HepG2 (cell line): ENCODE results near the gene HRH3. TPM values are rescaled to one million over a fixed set of nuclear protein-coding genes. Genes with fewer than 3 reads are reported as not detected.
A peak's percentile ranks its signal among the peaks of the same experiment; 100 is the strongest.

ENCODE experiments used
- ARNTL ChIP-seq: sonication (generic); formaldehyde crosslinking; IDR thresholded peaks from 2 replicates; pipeline ENCODE4 v1.4.0; 2020; ENCODE audit warnings: mild to moderate bottlenecking, missing genetic modification reagents
- BHLHE40 ChIP-seq: IDR thresholded peaks from 2 replicates; pipeline ENCODE4 v1.6.1; 2011; ENCODE audit warnings: low read length, improper control_type of control experiment
- GABPB1 ChIP-seq: IDR thresholded peaks from 2 replicates; pipeline ENCODE4 v1.6.1; 2016; ENCODE audit warnings: mild to moderate bottlenecking, missing genetic modification reagents, moderate library complexity, missing compliant biosample characterization
- HIVEP1 ChIP-seq: sonication (generic); formaldehyde crosslinking; IDR thresholded peaks from 2 replicates; pipeline ENCODE4 v1.4.0; 2020; ENCODE audit warnings: mild to moderate bottlenecking, missing genetic modification reagents
- HOXA7 ChIP-seq: sonication (generic); formaldehyde crosslinking; IDR thresholded peaks from 2 replicates; pipeline ENCODE4 v1.8.1; 2022; ENCODE audit warnings: mild to moderate bottlenecking, missing genetic modification reagents, moderate library complexity
- MXD4 ChIP-seq: IDR thresholded peaks from 2 replicates; pipeline ENCODE4 v1.6.1; 2016; ENCODE audit warnings: mild to moderate bottlenecking, missing biosample characterization, missing genetic modification reagents
- PCBP2 ChIP-seq: fragments of 200-400 bp; formaldehyde crosslinking; optimal IDR thresholded peaks from 2 replicates; pipeline ENCODE3; 2018; ENCODE audit warnings: low read length, low read depth; ENCODE audit not compliant: poor library complexity, severe bottlenecking
- RFX1 ChIP-seq: fragments of 450-650 bp; IDR thresholded peaks from 2 replicates; pipeline ENCODE4 v1.6.1; 2017
- SATB2 ChIP-seq: sonication (generic); formaldehyde crosslinking; IDR thresholded peaks from 2 replicates; pipeline ENCODE4 v1.5.0; 2020; ENCODE audit warnings: missing genetic modification reagents
- SP140L ChIP-seq: sonication (generic); formaldehyde crosslinking; IDR thresholded peaks from 2 replicates; pipeline ENCODE4 v1.4.0; 2020; ENCODE audit warnings: missing genetic modification reagents, borderline replicate concordance
- TARDBP ChIP-seq: sonication (generic); formaldehyde crosslinking; IDR thresholded peaks from 2 replicates; pipeline ENCODE4 v1.8.0; 2022; ENCODE audit warnings: mild to moderate bottlenecking, missing genetic modification reagents
- TEAD3 ChIP-seq: optimal IDR thresholded peaks from 2 replicates; pipeline ENCODE3; 2016; ENCODE audit warnings: borderline replicate concordance
- ZBTB25 ChIP-seq: IDR thresholded peaks from 2 replicates; pipeline ENCODE4 v1.6.1; 2018; ENCODE audit warnings: missing genetic modification reagents
- ZFP82 ChIP-seq: sonication (generic); formaldehyde crosslinking; IDR thresholded peaks from 2 replicates; pipeline ENCODE4 v1.5.1; 2020; ENCODE audit warnings: mild to moderate bottlenecking, missing genetic modification reagents, borderline replicate concordance
- ZFY ChIP-seq: sonication (generic); formaldehyde crosslinking; IDR thresholded peaks from 2 replicates; pipeline ENCODE4 v1.4.0; 2020; ENCODE audit warnings: missing genetic modification reagents
- ZFYVE20 ChIP-seq: sonication (generic); formaldehyde crosslinking; IDR thresholded peaks from 2 replicates; pipeline ENCODE4 v1.8.0; 2023; ENCODE audit warnings: low read depth, mild to moderate bottlenecking, moderate library complexity, missing genetic modification reagents, borderline replicate concordance
- ZMYM2 ChIP-seq: sonication (generic); formaldehyde crosslinking; IDR thresholded peaks from 2 replicates; pipeline ENCODE4 v1.8.0; 2022; ENCODE audit warnings: mild to moderate bottlenecking, missing genetic modification reagents
- ZNF546 ChIP-seq: sonication (generic); formaldehyde crosslinking; conservative IDR thresholded peaks from 2 replicates; pipeline ENCODE4 v1.8.1; 2023; ENCODE audit warnings: mild to moderate bottlenecking, missing genetic modification reagents
- ZNF616 ChIP-seq: sonication (generic); formaldehyde crosslinking; IDR thresholded peaks from 2 replicates; pipeline ENCODE4 v1.5.0; 2020; ENCODE audit warnings: low read depth, mild to moderate bottlenecking, missing genetic modification reagents
- ZUFSP ChIP-seq: sonication (generic); formaldehyde crosslinking; IDR thresholded peaks from 2 replicates; pipeline ENCODE4 v1.9.0; 2021; ENCODE audit warnings: missing genetic modification reagents, mild to moderate bottlenecking, borderline replicate concordance
- polyA plus RNA-seq, 8 experiments: library from polyadenylated mRNA; depleted of rRNA in 3 of 8; stranded (reverse) in 7 of 8; unstranded in 1 of 8; fragments of >200 nt; fragmentation: Illumina TruSeq in 4 of 8; extraction: Trizol in 4 of 8; gene quantifications; 2 replicates each; pipeline versions ENCODE4 v1.2.1 to v1.2.3, GENCODE V29; 2011 to 2016; ENCODE audit warnings: low read depth in 4 of 8, missing spikeins in 1 of 8, mixed read lengths in 1 of 8; ENCODE audit not compliant: insufficient read depth in 1 of 8
- total RNA-seq, 5 experiments: library from RNA; depleted of rRNA; stranded (reverse); fragments of >200 nt; fragmentation: Illumina TruSeq; extraction: Trizol; gene quantifications; 2 replicates each; pipeline ENCODE4 v1.2.3, GENCODE V29; 2016; ENCODE audit warnings: low read depth in 1 of 5
- TF ChIP-seq, protein P1 (sequence below), 2 experiments: sonication (generic) in 1 of 2; formaldehyde crosslinking in 1 of 2; IDR thresholded peaks; 2 replicates each; pipeline versions ENCODE4 v1.6.1 to v1.9.0; 2014 to 2022; ENCODE audit warnings: antibody characterized with exemption in 1 of 2, borderline replicate concordance in 1 of 2, inconsistent platforms in 1 of 2, low read depth in 1 of 2, missing genetic modification reagents in 1 of 2

HRH3 gene
- total and polyA plus RNA-seq, 2 of the 13 experiments (the other 11 are each of a cell fraction or from before 2014, with no cell fraction given), result 0.18 TPM; not detected in 1

DNA sequence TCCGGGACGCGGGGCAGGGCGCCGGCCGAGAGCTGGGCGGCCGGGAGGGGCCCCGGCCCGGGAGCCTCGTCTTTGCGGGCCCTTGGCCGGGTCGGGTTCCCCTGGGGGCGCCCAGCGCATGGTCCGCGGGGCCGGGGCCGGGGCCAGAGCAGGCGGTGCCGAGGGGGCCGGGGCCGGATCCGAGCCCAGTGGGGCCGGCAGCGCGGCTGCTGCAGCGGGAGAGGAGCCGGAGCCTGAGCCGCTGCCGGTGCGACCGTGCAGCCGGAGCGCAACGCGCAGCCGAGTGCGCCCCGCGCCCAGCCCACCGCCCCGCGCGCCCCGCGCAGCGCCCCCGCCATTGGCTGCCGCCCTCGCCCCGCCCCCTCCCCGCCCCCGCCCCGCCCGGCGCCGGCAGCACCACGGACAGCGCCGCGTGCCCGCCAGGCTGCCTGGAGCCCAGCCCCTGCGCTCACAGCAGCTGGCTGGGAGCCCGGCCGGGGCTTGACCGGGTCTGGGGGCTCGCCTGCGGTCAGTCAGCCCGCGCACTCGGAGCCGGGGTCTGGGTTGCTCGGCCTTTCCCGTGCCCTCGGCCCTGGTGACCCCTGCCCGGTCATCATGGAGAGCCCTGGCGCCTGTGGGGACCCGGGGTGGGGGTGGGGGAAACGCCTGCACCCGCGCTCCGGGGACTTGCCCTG is at the start of gene HRH3 (continued):
- TF ChIP-seq ARNTL, result peak; percentile 73
- no peak for TF ChIP-seq ZUFSP
- peak; percentile 42 for TF ChIP-seq TEAD3 (CRISPR knock-in tag)
- no peak for TF ChIP-seq ZNF546
- TF ChIP-seq SP140L (CRISPR knock-in tag), result peak; percentile 70; the same call in 1 of the 2 replicates
- no peak for TF ChIP-seq PCBP2
- TF ChIP-seq TARDBP (CRISPR knock-in tag), result no peak
- peak; percentile 89; the same call in 1 of the 2 replicates for TF ChIP-seq ZNF616 (CRISPR knock-in tag)
- peak; percentile 77; the same call in 1 of the 2 replicates for TF ChIP-seq ZBTB25
- no peak for TF ChIP-seq ZMYM2 (CRISPR knock-in tag)
- TF ChIP-seq HOXA7 (CRISPR knock-in tag), result no peak
- TF ChIP-seq GABPB1 (CRISPR knock-in tag), result peak; percentile 43
- peak; percentile 93 for TF ChIP-seq MXD4 (CRISPR knock-in tag)
- no peak for TF ChIP-seq HIVEP1 (CRISPR knock-in tag)
- TF ChIP-seq BHLHE40, result 0 out of 2 replicates have a peak, but pooled peaks have one; percentile 12
- 0 out of 2 replicates have a peak, but pooled peaks have one; percentile 52 for TF ChIP-seq SATB2 (CRISPR knock-in tag)
- peak; percentile 31; the same call in 1 of the 2 replicates for TF ChIP-seq ZFY (CRISPR knock-in tag)
- TF ChIP-seq ZFP82 (CRISPR knock-in tag), result 0 out of 2 replicates have a peak, but pooled peaks have one; percentile 67
- TF ChIP-seq, protein P1, sequence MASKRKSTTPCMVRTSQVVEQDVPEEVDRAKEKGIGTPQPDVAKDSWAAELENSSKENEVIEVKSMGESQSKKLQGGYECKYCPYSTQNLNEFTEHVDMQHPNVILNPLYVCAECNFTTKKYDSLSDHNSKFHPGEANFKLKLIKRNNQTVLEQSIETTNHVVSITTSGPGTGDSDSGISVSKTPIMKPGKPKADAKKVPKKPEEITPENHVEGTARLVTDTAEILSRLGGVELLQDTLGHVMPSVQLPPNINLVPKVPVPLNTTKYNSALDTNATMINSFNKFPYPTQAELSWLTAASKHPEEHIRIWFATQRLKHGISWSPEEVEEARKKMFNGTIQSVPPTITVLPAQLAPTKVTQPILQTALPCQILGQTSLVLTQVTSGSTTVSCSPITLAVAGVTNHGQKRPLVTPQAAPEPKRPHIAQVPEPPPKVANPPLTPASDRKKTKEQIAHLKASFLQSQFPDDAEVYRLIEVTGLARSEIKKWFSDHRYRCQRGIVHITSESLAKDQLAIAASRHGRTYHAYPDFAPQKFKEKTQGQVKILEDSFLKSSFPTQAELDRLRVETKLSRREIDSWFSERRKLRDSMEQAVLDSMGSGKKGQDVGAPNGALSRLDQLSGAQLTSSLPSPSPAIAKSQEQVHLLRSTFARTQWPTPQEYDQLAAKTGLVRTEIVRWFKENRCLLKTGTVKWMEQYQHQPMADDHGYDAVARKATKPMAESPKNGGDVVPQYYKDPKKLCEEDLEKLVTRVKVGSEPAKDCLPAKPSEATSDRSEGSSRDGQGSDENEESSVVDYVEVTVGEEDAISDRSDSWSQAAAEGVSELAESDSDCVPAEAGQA (IDR thresholded peaks at IDR 0.05; ENCODE audit: low read depth), result no peak
- TF ChIP-seq, protein P1 (CRISPR knock-in tag; IDR thresholded peaks at IDR 0.05; ENCODE audit: borderline replicate concordance), result peak; percentile 3; the same call in 1 of the 2 replicates
- TF ChIP-seq ZFYVE20 (CRISPR knock-in tag), result peak; percentile 83; the same call in 1 of the 2 replicates
- TF ChIP-seq RFX1, result no peak
